Fibroblast of lung (primary cell): ENCODE measurements around the gene KDR. TPM values are rescaled to one million over a fixed set of nuclear protein-coding genes. Genes with fewer than 3 reads are reported as not detected.

Source experiments
- DNase-seq, 2 donors: peaks; one replicate each; pipeline versions ENCODE4 v3.0.0 to v3.0.0-alpha.2; 2010; ENCODE audit warnings: low read depth in 2 of 2
- H2AFZ ChIP-seq: 2 replicates; pipeline ENCODE4 v1.5.1; 2012; ENCODE audit warnings: low read length, control low read depth, inconsistent platforms
- H3K27ac ChIP-seq: 2 replicates; pipeline ENCODE4 v1.5.1; 2011; ENCODE audit warnings: low read length, control low read depth; ENCODE audit not compliant: insufficient read depth
- H3K27me3 ChIP-seq: 2 replicates; pipeline ENCODE4 v1.5.1; 2011; ENCODE audit warnings: mild to moderate bottlenecking, low read length; ENCODE audit not compliant: control insufficient read depth, insufficient read depth
- H3K36me3 ChIP-seq: 2 replicates; pipeline ENCODE4 v1.5.1; 2011; ENCODE audit warnings: low read length; ENCODE audit not compliant: control insufficient read depth, insufficient read depth
- H3K4me1 ChIP-seq: 2 replicates; pipeline ENCODE4 v1.5.1; 2011; ENCODE audit warnings: low read length; ENCODE audit not compliant: control insufficient read depth, insufficient read depth; ENCODE audit errors: extremely low read depth
- H3K4me2 ChIP-seq: 2 replicates; pipeline ENCODE4 v1.5.1; 2011; ENCODE audit warnings: low read length, control low read depth; ENCODE audit not compliant: insufficient read depth; ENCODE audit errors: extremely low read depth
- H3K4me3 ChIP-seq, 4 experiments: fragments of 200-600 bp in 1 of 4; sonication (generic) in 1 of 4; replicated peaks in 1 of 4; 2 replicates each; pipeline ENCODE4 v1.5.1; 2011 to 2016; ENCODE audit warnings: low read length in 4 of 4, low read depth in 3 of 4, mild to moderate bottlenecking in 3 of 4, control low read depth in 2 of 4, inconsistent platforms in 1 of 4, mixed read lengths in 1 of 4; ENCODE audit not compliant: insufficient read depth in 1 of 4; ENCODE audit errors: control extremely low read depth in 1 of 4
- H3K79me2 ChIP-seq: 2 replicates; pipeline ENCODE4 v1.5.1; 2012; ENCODE audit warnings: mild to moderate bottlenecking, low read length, inconsistent platforms; ENCODE audit not compliant: control insufficient read depth, insufficient read depth
- H3K9ac ChIP-seq: 2 replicates; pipeline ENCODE4 v1.5.1; 2011; ENCODE audit warnings: mild to moderate bottlenecking, low read length, control low read depth; ENCODE audit not compliant: insufficient read depth
- H3K9me3 ChIP-seq: 2 replicates; pipeline ENCODE4 v1.5.1; 2012; ENCODE audit warnings: low read depth, low read length; ENCODE audit not compliant: control insufficient read depth, insufficient read depth
- H4K20me1 ChIP-seq: 2 replicates; pipeline ENCODE4 v1.5.1; 2011; ENCODE audit warnings: low read length; ENCODE audit not compliant: control insufficient read depth, insufficient read depth; ENCODE audit errors: extremely low read depth
- EZH2 ChIP-seq: IDR thresholded peaks from 2 replicates; pipeline ENCODE4 v1.5.1; 2012; ENCODE audit warnings: low read length, control low read depth, mild to moderate bottlenecking; ENCODE audit errors: missing control alignments
- polyA plus RNA-seq, 2 donors: library from polyadenylated mRNA; depleted of rRNA in 1 of 2; stranded (reverse) in 1 of 2; unstranded in 1 of 2; fragments of >200 nt; gene quantifications; 2 replicates each; pipeline ENCODE4 v1.2.1, GENCODE V29; 2011 to 2012; ENCODE audit warnings: missing spikeins in 1 of 2
- total RNA-seq: library from RNA; depleted of rRNA; stranded (reverse); fragments of >200 nt; gene quantifications from 2 replicates; pipeline ENCODE4 v1.2.1, GENCODE V29; 2014
- TF ChIP-seq, protein P1 (sequence below), 2 donors: IDR thresholded peaks in 1 of 2; conservative IDR thresholded peaks in 1 of 2; 1 replicate in 1 of 2; 2 replicates in 1 of 2; pipeline ENCODE4 v1.5.1; 2011 to 2012; ENCODE audit warnings: low read length in 2 of 2, control low read depth in 1 of 2, inconsistent platforms in 1 of 2, low read depth in 1 of 2, mild to moderate bottlenecking in 1 of 2

The KDR gene
- total and polyA plus RNA-seq, 2 donors (not counting 1 experiment from before 2014, with no cell fraction given), result 0.05 TPM; not detected in 1

GRCh38 chr4:55133951-55134350 lies 8.6 kb upstream of the KDR start:
- H2AFZ ChIP-seq, result no peak overlapping the region
- H3K4me3 ChIP-seq, result no peak overlapping the region
- no peaks in the 10 kb centered on the region for H4K20me1 ChIP-seq
- H3K27ac ChIP-seq, result no peak overlapping the region
- no peaks in the 10 kb centered on the region for H3K4me1 ChIP-seq
- H3K27me3 ChIP-seq, result no peaks in the 10 kb centered on the region
- H3K9me3 ChIP-seq, result no peaks in the 10 kb centered on the region
- H3K9ac ChIP-seq, result no peak overlapping the region
- DNase-seq, result no peak
- no peaks in the 10 kb centered on the region for H3K79me2 ChIP-seq
- H3K4me2 ChIP-seq, result no peak overlapping the region
- H3K36me3 ChIP-seq, result no peaks in the 10 kb centered on the region
- TF ChIP-seq, protein P1, sequence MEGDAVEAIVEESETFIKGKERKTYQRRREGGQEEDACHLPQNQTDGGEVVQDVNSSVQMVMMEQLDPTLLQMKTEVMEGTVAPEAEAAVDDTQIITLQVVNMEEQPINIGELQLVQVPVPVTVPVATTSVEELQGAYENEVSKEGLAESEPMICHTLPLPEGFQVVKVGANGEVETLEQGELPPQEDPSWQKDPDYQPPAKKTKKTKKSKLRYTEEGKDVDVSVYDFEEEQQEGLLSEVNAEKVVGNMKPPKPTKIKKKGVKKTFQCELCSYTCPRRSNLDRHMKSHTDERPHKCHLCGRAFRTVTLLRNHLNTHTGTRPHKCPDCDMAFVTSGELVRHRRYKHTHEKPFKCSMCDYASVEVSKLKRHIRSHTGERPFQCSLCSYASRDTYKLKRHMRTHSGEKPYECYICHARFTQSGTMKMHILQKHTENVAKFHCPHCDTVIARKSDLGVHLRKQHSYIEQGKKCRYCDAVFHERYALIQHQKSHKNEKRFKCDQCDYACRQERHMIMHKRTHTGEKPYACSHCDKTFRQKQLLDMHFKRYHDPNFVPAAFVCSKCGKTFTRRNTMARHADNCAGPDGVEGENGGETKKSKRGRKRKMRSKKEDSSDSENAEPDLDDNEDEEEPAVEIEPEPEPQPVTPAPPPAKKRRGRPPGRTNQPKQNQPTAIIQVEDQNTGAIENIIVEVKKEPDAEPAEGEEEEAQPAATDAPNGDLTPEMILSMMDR (conservative IDR thresholded peaks at IDR 0.05 in 1 of 2, IDR thresholded peaks at IDR 0.05 in 1 of 2; ENCODE audit: low read depth in 1 of 2, low read length in 2 of 2), result no peak
- no peak for TF ChIP-seq EZH2

DNA sequence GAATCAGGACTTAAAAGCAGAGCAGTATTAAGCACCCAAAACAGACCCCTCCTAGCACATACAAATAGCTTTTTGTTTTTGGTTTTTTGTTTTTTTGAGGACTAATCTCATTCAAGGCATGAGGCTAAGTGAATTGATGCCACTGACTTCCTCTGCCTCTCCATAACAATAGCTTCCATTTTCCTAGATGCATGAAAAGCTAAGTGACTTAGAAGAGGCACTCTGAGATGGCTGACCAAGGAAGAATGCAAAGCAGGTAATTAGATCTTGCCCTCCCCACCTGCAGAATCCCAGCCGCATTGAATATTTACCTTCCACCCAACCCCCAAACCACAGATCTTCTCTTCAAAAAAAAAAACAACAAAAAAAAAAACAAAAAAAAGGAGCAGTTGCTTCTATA lies 7.4 kb upstream of the KDR start:
- H3K9me3 ChIP-seq, result no peaks in the 10 kb centered on the region

DNA sequence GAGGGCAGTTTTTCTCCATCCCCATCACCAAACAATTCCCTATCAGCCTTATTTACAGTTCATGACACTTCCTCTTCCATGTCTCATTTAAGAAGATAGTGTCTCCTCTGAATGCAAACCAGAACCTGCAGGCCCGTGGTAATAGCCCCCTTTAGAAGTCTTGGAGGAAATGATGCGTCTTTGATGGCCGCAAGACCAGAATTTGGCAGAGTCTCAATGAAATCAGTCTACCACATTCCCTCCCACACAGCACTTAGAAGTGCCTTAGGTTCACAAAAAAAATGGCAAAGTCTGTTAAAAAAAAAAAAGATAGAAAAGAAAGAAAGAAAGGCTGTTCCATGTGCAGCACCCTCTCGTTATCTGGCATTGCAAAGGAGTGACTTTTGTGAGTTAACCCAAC lies 2.1 kb upstream of the KDR start:
- no peak overlapping the region for H2AFZ ChIP-seq
- TF ChIP-seq EZH2, result no peak
- TF ChIP-seq, protein P1 (conservative IDR thresholded peaks at IDR 0.05 in 1 of 2, IDR thresholded peaks at IDR 0.05 in 1 of 2; ENCODE audit: low read depth in 1 of 2, low read length in 2 of 2), result no peak
- peak in 1 of 2 donors; percentile 62 for DNase-seq
- H3K27me3 ChIP-seq, result peaks cover 13% of the 10 kb centered on the region
- no peaks in the 10 kb centered on the region for H4K20me1 ChIP-seq
- no peak overlapping the region for H3K9ac ChIP-seq
- no peak overlapping the region for H3K27ac ChIP-seq
- H3K79me2 ChIP-seq, result no peaks in the 10 kb centered on the region
- H3K4me2 ChIP-seq, result no peak overlapping the region
- H3K9me3 ChIP-seq, result no peaks in the 10 kb centered on the region
- no peaks in the 10 kb centered on the region for H3K36me3 ChIP-seq
- no peaks in the 10 kb centered on the region for H3K4me1 ChIP-seq
- no peak overlapping the region for H3K4me3 ChIP-seq

More for the DNA sequence above, 7.4 kb upstream of the KDR start:
- Histone ChIP-seq H3K9ac (no peak overlapping the region), H2AFZ (no peak overlapping the region), H3K4me3 (no peak overlapping the region), H3K36me3 (no peaks in the 10 kb centered on the region), H3K27ac (no peak overlapping the region), H3K27me3 (no peaks in the 10 kb centered on the region), H3K4me1 (no peaks in the 10 kb centered on the region), H4K20me1 (no peaks in the 10 kb centered on the region), H3K4me2 (no peak overlapping the region), H3K79me2 (no peaks in the 10 kb centered on the region)
- DNase-seq, result no peak
- TF ChIP-seq, protein P1 (conservative IDR thresholded peaks at IDR 0.05 in 1 of 2, IDR thresholded peaks at IDR 0.05 in 1 of 2; ENCODE audit: low read depth in 1 of 2, low read length in 2 of 2), result no peak
- no peak for TF ChIP-seq EZH2
